ENCODE data around the gene PLXDC1. TPM values are rescaled to one million over a fixed set of nuclear protein-coding genes. Genes with fewer than 3 reads are reported as not detected.

Gene PLXDC1
- total RNA-seq, 1 experiment from 2014 or later: 2.0 TPM

DNA sequence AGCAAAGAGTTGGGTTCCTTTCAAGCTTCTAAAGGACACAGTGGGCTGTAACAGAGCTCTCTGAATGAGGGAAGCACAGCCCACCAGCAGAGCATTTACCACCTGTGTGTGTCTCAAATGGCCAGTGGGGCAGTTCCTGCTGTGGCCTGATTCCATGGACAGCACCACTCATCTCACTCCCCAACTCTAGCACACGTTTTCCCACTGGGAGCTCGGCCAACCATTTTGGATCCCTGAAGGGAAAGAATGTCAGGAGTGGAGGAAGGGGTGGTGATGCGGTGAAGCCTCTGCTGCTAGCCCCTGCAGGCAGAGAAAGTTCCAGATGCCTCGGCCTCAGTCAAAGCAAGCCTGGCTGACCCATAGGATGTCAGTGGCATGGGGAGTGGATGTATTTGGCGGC is 86.6 kb downstream of the PLXDC1 start:
- no peak overlapping the region for H3K9ac ChIP-seq (ENCODE audit: extremely low read depth, insufficient read length, low read length)
- H2BK12ac ChIP-seq (ENCODE audit: insufficient read length, low read depth, low read length): no peak overlapping the region
- H3K9me3 Mint-ChIP-seq: no peaks in the 10 kb centered on the region
- no peak overlapping the region for H2BK5ac ChIP-seq (ENCODE audit: insufficient read length, low read length)
- no peak overlapping the region for H3K4me3 Mint-ChIP-seq
- no peaks in the 10 kb centered on the region for H3K23me2 ChIP-seq (ENCODE audit: insufficient read length, low read depth, low read length, poor library complexity, severe bottlenecking)
- no peak overlapping the region for H2BK20ac ChIP-seq (ENCODE audit: low read depth, low read length, poor library complexity, severe bottlenecking)
- no peak overlapping the region for H3K56ac ChIP-seq (ENCODE audit: insufficient read length, low read depth, low read length)
- no peak overlapping the region for H3T11ph ChIP-seq (ENCODE audit: low read length)
- TF ChIP-seq, protein P1, sequence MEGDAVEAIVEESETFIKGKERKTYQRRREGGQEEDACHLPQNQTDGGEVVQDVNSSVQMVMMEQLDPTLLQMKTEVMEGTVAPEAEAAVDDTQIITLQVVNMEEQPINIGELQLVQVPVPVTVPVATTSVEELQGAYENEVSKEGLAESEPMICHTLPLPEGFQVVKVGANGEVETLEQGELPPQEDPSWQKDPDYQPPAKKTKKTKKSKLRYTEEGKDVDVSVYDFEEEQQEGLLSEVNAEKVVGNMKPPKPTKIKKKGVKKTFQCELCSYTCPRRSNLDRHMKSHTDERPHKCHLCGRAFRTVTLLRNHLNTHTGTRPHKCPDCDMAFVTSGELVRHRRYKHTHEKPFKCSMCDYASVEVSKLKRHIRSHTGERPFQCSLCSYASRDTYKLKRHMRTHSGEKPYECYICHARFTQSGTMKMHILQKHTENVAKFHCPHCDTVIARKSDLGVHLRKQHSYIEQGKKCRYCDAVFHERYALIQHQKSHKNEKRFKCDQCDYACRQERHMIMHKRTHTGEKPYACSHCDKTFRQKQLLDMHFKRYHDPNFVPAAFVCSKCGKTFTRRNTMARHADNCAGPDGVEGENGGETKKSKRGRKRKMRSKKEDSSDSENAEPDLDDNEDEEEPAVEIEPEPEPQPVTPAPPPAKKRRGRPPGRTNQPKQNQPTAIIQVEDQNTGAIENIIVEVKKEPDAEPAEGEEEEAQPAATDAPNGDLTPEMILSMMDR (conservative IDR thresholded peaks at IDR 0.05): no peak
- no peak for DNase-seq
- H3K18ac ChIP-seq (ENCODE audit: insufficient read length, low read depth, low read length): no peak overlapping the region
- no peaks in the 10 kb centered on the region for H3K79me2 ChIP-seq (ENCODE audit: insufficient read depth, low read length)
- H3K4ac ChIP-seq (ENCODE audit: low read depth, low read length): no peak overlapping the region
- no peaks in the 10 kb centered on the region for H3K27me3 ChIP-seq (ENCODE audit: insufficient read depth, low read length)
- H3K4me2 ChIP-seq (ENCODE audit: insufficient read depth, insufficient read length, low read length): no peak overlapping the region
- no peak overlapping the region for H3K23ac ChIP-seq (ENCODE audit: insufficient read length, low read depth, low read length)
- no peak overlapping the region for H3K27ac ChIP-seq (ENCODE audit: insufficient read length, low read depth, low read length)
- H2AK5ac ChIP-seq (ENCODE audit: insufficient read length, low read length): no peak overlapping the region
- no peak overlapping the region for H2BK120ac ChIP-seq (ENCODE audit: low read depth, low read length, poor library complexity, severe bottlenecking)
- peaks cover 29 to 31% of the 10 kb centered on the region in 2 experiments for H3K4me1 Mint-ChIP-seq
- H2BK15ac ChIP-seq (ENCODE audit: low read depth, low read length): no peak overlapping the region
- no CpG with 5 or more reads among the region's 5 CpGs for WGBS (ENCODE audit: extremely low coverage, insufficient read length, low lambda C conversion rate)
- no peak overlapping the region for H4K5ac ChIP-seq (ENCODE audit: insufficient read length, low read depth, low read length)
- H3K9me3 ChIP-seq (ENCODE audit: control insufficient read depth, low read depth, low read length): no peaks in the 10 kb centered on the region
- peak overlapping the region in 2 of 3 experiments; percentile 27 to 45; a peak in 1 of 7 replicates for H3K27ac Mint-ChIP-seq
- H2AFZ ChIP-seq (ENCODE audit: low read length): no peak overlapping the region
- no peaks in the 10 kb centered on the region; the same call in 1 of the 2 replicates for H3K27me3 Mint-ChIP-seq (ENCODE audit: low read depth)
- H4K91ac ChIP-seq (ENCODE audit: insufficient read length, low read depth, low read length): no peak overlapping the region
- H3K14ac ChIP-seq (ENCODE audit: insufficient read depth, low read length): no peak overlapping the region
- no peaks in the 10 kb centered on the region for H3K36me3 Mint-ChIP-seq (ENCODE audit: insufficient read depth in 1 of 3, low read depth in 3 of 3)
- H4K20me1 ChIP-seq (ENCODE audit: control insufficient read depth, insufficient read depth, insufficient read length): no peaks in the 10 kb centered on the region
- no peaks in the 10 kb centered on the region for H3K79me1 ChIP-seq (ENCODE audit: insufficient read depth, low read depth, low read length, poor library complexity, severe bottlenecking)
- H3K4me1 ChIP-seq (ENCODE audit: insufficient read depth, low read length): peaks cover 9% of the 10 kb centered on the region; the same call in 1 of the 2 replicates
- no peak overlapping the region for H4K8ac ChIP-seq (replicated peaks; ENCODE audit: insufficient read length, low read depth, low read length)
